Measurements from ENCODE around the gene F8.

Gene F8

GRCh38 chrX:155009994-155010472 lies 12.5 kb downstream of the F8 start:
- TF ChIP-seq REST (IDR thresholded peaks at IDR 0.05; ENCODE audit: insufficient read depth in 1 of 2, low read depth in 2 of 2, low read length in 2 of 2) (no peak), SIN3A (IDR thresholded peaks at IDR 0.05; ENCODE audit: borderline replicate concordance, insufficient read depth, low read length) (no peak), TAF1 (IDR thresholded peaks at IDR 0.05; ENCODE audit: borderline replicate concordance, insufficient read depth, low read length) (no peak), FOXP2 (optimal IDR thresholded peaks at IDR 0.05; ENCODE audit: borderline replicate concordance, extremely low read depth, extremely low read length, insufficient read depth) (no peak), POLR2AphosphoS5 (IDR thresholded peaks at IDR 0.05; ENCODE audit: low read depth, low read length) (no peak)

- TF ChIP-seq TAF1 (IDR thresholded peaks at IDR 0.05; ENCODE audit: borderline replicate concordance, insufficient read depth, low read length), result no peak
- no peak for TF ChIP-seq SIN3A (IDR thresholded peaks at IDR 0.05; ENCODE audit: borderline replicate concordance, insufficient read depth, low read length)
- no peak for TF ChIP-seq FOXP2 (optimal IDR thresholded peaks at IDR 0.05; ENCODE audit: borderline replicate concordance, extremely low read depth, extremely low read length, insufficient read depth)
- no peak for TF ChIP-seq POLR2AphosphoS5 (IDR thresholded peaks at IDR 0.05; ENCODE audit: low read depth, low read length)
- no peak for TF ChIP-seq REST (IDR thresholded peaks at IDR 0.05; ENCODE audit: insufficient read depth in 1 of 2, low read depth in 2 of 2, low read length in 2 of 2)
These were observed 17.3 kb downstream of the F8 start for GRCh38 chrX:155005190-155005589.

- TF ChIP-seq SIN3A (IDR thresholded peaks at IDR 0.05; ENCODE audit: borderline replicate concordance, insufficient read depth, low read length) (no peak), FOXP2 (optimal IDR thresholded peaks at IDR 0.05; ENCODE audit: borderline replicate concordance, extremely low read depth, extremely low read length, insufficient read depth) (no peak), TAF1 (IDR thresholded peaks at IDR 0.05; ENCODE audit: borderline replicate concordance, insufficient read depth, low read length) (no peak), POLR2AphosphoS5 (IDR thresholded peaks at IDR 0.05; ENCODE audit: low read depth, low read length) (no peak), REST (IDR thresholded peaks at IDR 0.05; ENCODE audit: insufficient read depth in 1 of 2, low read depth in 2 of 2, low read length in 2 of 2) (no peak)
These were observed 20.6 kb downstream of the F8 start for GRCh38 chrX:155001873-155002272.

GRCh38 chrX:155000841-155001240 lies 21.7 kb downstream of the F8 start:
- no peak for TF ChIP-seq FOXP2 (optimal IDR thresholded peaks at IDR 0.05; ENCODE audit: borderline replicate concordance, extremely low read depth, extremely low read length, insufficient read depth)
- no peak for TF ChIP-seq REST (IDR thresholded peaks at IDR 0.05; ENCODE audit: insufficient read depth in 1 of 2, low read depth in 2 of 2, low read length in 2 of 2)
- TF ChIP-seq TAF1 (IDR thresholded peaks at IDR 0.05; ENCODE audit: borderline replicate concordance, insufficient read depth, low read length), result no peak
- no peak for TF ChIP-seq SIN3A (IDR thresholded peaks at IDR 0.05; ENCODE audit: borderline replicate concordance, insufficient read depth, low read length)
- no peak for TF ChIP-seq POLR2AphosphoS5 (IDR thresholded peaks at IDR 0.05; ENCODE audit: low read depth, low read length)
